ENCODE measurements around the gene CPT1C.

CPT1C gene

GRCh38 chr19:49652551-49653465 is 38.1 kb upstream of the CPT1C start:
- Histone ChIP-seq H3K4me3 (ENCODE audit: low read depth, low read length) (no peak overlapping the region), H3K27ac (ENCODE audit: low read depth, low read length) (no peak overlapping the region), H3K9ac (ENCODE audit: low read depth, low read length) (no peak overlapping the region), H3K36me3 (ENCODE audit: control insufficient read depth, insufficient read depth, low read length) (peaks cover 82% of the 10 kb centered on the region), H3K4me1 (ENCODE audit: control insufficient read depth, insufficient read depth, low read length) (peaks cover 5% of the 10 kb centered on the region; the same call in 1 of the 2 replicates), H3K27me3 (ENCODE audit: control insufficient read depth, insufficient read depth, low read length) (no peaks in the 10 kb centered on the region), H3K9me3 (ENCODE audit: control insufficient read depth, insufficient read depth, low read length) (no peaks in the 10 kb centered on the region)

- Histone ChIP-seq H3K27ac (ENCODE audit: low read depth, low read length) (no peak overlapping the region), H3K36me3 (ENCODE audit: control insufficient read depth, insufficient read depth, low read length) (peaks cover 81% of the 10 kb centered on the region)
Observed at GRCh38 chr19:49653466-49653806, 37.5 kb upstream of the CPT1C start.

GRCh38 chr19:49654581-49654980 is 36.3 kb upstream of the CPT1C start:
- no peak overlapping the region for H3K4me3 ChIP-seq (ENCODE audit: low read depth, low read length)
- no peaks in the 10 kb centered on the region for H3K9me3 ChIP-seq (ENCODE audit: control insufficient read depth, insufficient read depth, low read length)
- no peaks in the 10 kb centered on the region for H3K27me3 ChIP-seq (ENCODE audit: control insufficient read depth, insufficient read depth, low read length)
- H3K4me1 ChIP-seq (ENCODE audit: control insufficient read depth, insufficient read depth, low read length) = peaks cover 5% of the 10 kb centered on the region; the same call in 1 of the 2 replicates
- H3K36me3 ChIP-seq (ENCODE audit: control insufficient read depth, insufficient read depth, low read length) = peaks cover 84% of the 10 kb centered on the region
- H3K9ac ChIP-seq (ENCODE audit: low read depth, low read length) = no peak overlapping the region
- H3K27ac ChIP-seq (ENCODE audit: low read depth, low read length) = no peak overlapping the region

More at GRCh38 chr19:49653466-49653806, 37.5 kb upstream of the CPT1C start:
- Histone ChIP-seq H3K27me3 (ENCODE audit: control insufficient read depth, insufficient read depth, low read length) (no peaks in the 10 kb centered on the region), H3K9ac (ENCODE audit: low read depth, low read length) (no peak overlapping the region), H3K9me3 (ENCODE audit: control insufficient read depth, insufficient read depth, low read length) (no peaks in the 10 kb centered on the region), H3K4me3 (ENCODE audit: low read depth, low read length) (no peak overlapping the region), H3K4me1 (ENCODE audit: control insufficient read depth, insufficient read depth, low read length) (peaks cover 5% of the 10 kb centered on the region; the same call in 1 of the 2 replicates)

GRCh38 chr19:49655570-49656455 is 35.1 kb upstream of the CPT1C start:
- peak overlapping the region; percentile 70 for H3K27ac ChIP-seq (ENCODE audit: low read depth, low read length)
- H3K9me3 ChIP-seq (ENCODE audit: control insufficient read depth, insufficient read depth, low read length) = peaks cover 7% of the 10 kb centered on the region; the same call in 1 of the 2 replicates
- H3K36me3 ChIP-seq (ENCODE audit: control insufficient read depth, insufficient read depth, low read length) = peaks cover 85% of the 10 kb centered on the region
- no peak overlapping the region for H3K4me3 ChIP-seq (ENCODE audit: low read depth, low read length)
- no peaks in the 10 kb centered on the region for H3K27me3 ChIP-seq (ENCODE audit: control insufficient read depth, insufficient read depth, low read length)
- no peak overlapping the region for H3K9ac ChIP-seq (ENCODE audit: low read depth, low read length)
- peaks cover 5% of the 10 kb centered on the region; the same call in 1 of the 2 replicates for H3K4me1 ChIP-seq (ENCODE audit: control insufficient read depth, insufficient read depth, low read length)

- Histone ChIP-seq H3K27ac (ENCODE audit: low read depth, low read length) (peak overlapping the region; percentile 70), H3K4me3 (ENCODE audit: low read depth, low read length) (no peak overlapping the region), H3K27me3 (ENCODE audit: control insufficient read depth, insufficient read depth, low read length) (no peaks in the 10 kb centered on the region), H3K4me1 (ENCODE audit: control insufficient read depth, insufficient read depth, low read length) (peaks cover 5% of the 10 kb centered on the region; the same call in 1 of the 2 replicates), H3K9ac (ENCODE audit: low read depth, low read length) (no peak overlapping the region), H3K9me3 (ENCODE audit: control insufficient read depth, insufficient read depth, low read length) (peaks cover 7% of the 10 kb centered on the region; the same call in 1 of the 2 replicates), H3K36me3 (ENCODE audit: control insufficient read depth, insufficient read depth, low read length) (peaks cover 86% of the 10 kb centered on the region)
Observed at GRCh38 chr19:49656456-49657109, 34.3 kb upstream of the CPT1C start.

- H3K27me3 ChIP-seq (ENCODE audit: control insufficient read depth, insufficient read depth, low read length) = no peaks in the 10 kb centered on the region
- H3K9me3 ChIP-seq (ENCODE audit: control insufficient read depth, insufficient read depth, low read length) = peaks cover 7% of the 10 kb centered on the region; the same call in 1 of the 2 replicates
- H3K36me3 ChIP-seq (ENCODE audit: control insufficient read depth, insufficient read depth, low read length) = peaks cover 92% of the 10 kb centered on the region
- no peak overlapping the region for H3K4me3 ChIP-seq (ENCODE audit: low read depth, low read length)
- H3K4me1 ChIP-seq (ENCODE audit: control insufficient read depth, insufficient read depth, low read length) = peaks cover 5% of the 10 kb centered on the region; the same call in 1 of the 2 replicates
- peak overlapping the region; percentile 70 for H3K27ac ChIP-seq (ENCODE audit: low read depth, low read length)
- H3K9ac ChIP-seq (ENCODE audit: low read depth, low read length) = no peak overlapping the region
Observed at GRCh38 chr19:49657493-49658138, 33.3 kb upstream of the CPT1C start.

GRCh38 chr19:49658139-49658517 is 32.8 kb upstream of the CPT1C start:
- Histone ChIP-seq H3K9ac (ENCODE audit: low read depth, low read length) (no peak overlapping the region), H3K4me1 (ENCODE audit: control insufficient read depth, insufficient read depth, low read length) (peaks cover 5% of the 10 kb centered on the region; the same call in 1 of the 2 replicates), H3K27me3 (ENCODE audit: control insufficient read depth, insufficient read depth, low read length) (no peaks in the 10 kb centered on the region), H3K4me3 (ENCODE audit: low read depth, low read length) (no peak overlapping the region), H3K27ac (ENCODE audit: low read depth, low read length) (no peak overlapping the region), H3K9me3 (ENCODE audit: control insufficient read depth, insufficient read depth, low read length) (peaks cover 7% of the 10 kb centered on the region; the same call in 1 of the 2 replicates), H3K36me3 (ENCODE audit: control insufficient read depth, insufficient read depth, low read length) (peaks cover 92% of the 10 kb centered on the region)

GRCh38 chr19:49658566-49659442 is 32.1 kb upstream of the CPT1C start:
- Histone ChIP-seq H3K4me1 (ENCODE audit: control insufficient read depth, insufficient read depth, low read length) (peaks cover 5% of the 10 kb centered on the region; the same call in 1 of the 2 replicates), H3K9me3 (ENCODE audit: control insufficient read depth, insufficient read depth, low read length) (peaks cover 7% of the 10 kb centered on the region; the same call in 1 of the 2 replicates), H3K27me3 (ENCODE audit: control insufficient read depth, insufficient read depth, low read length) (no peaks in the 10 kb centered on the region), H3K4me3 (ENCODE audit: low read depth, low read length) (no peak overlapping the region), H3K27ac (ENCODE audit: low read depth, low read length) (no peak overlapping the region), H3K9ac (ENCODE audit: low read depth, low read length) (no peak overlapping the region), H3K36me3 (ENCODE audit: control insufficient read depth, insufficient read depth, low read length) (peaks cover 88% of the 10 kb centered on the region)

GRCh38 chr19:49660338-49660961 is 30.5 kb upstream of the CPT1C start:
- H3K27ac ChIP-seq (ENCODE audit: low read depth, low read length) = no peak overlapping the region
- no peak overlapping the region for H3K9ac ChIP-seq (ENCODE audit: low read depth, low read length)
- H3K9me3 ChIP-seq (ENCODE audit: control insufficient read depth, insufficient read depth, low read length) = peaks cover 7% of the 10 kb centered on the region; the same call in 1 of the 2 replicates
- H3K4me1 ChIP-seq (ENCODE audit: control insufficient read depth, insufficient read depth, low read length) = peaks cover 5% of the 10 kb centered on the region; the same call in 1 of the 2 replicates
- H3K36me3 ChIP-seq (ENCODE audit: control insufficient read depth, insufficient read depth, low read length) = peaks cover 72% of the 10 kb centered on the region
- H3K4me3 ChIP-seq (ENCODE audit: low read depth, low read length) = no peak overlapping the region
- no peaks in the 10 kb centered on the region for H3K27me3 ChIP-seq (ENCODE audit: control insufficient read depth, insufficient read depth, low read length)
